Measurements from ENCODE around the gene LDLRAD2.
"Not testable (repeated sequence)": the region's sequence is repeated elsewhere in the genome, so short reads cannot be mapped to it uniquely, and the experiment has no call there.

Gene LDLRAD2

DNA sequence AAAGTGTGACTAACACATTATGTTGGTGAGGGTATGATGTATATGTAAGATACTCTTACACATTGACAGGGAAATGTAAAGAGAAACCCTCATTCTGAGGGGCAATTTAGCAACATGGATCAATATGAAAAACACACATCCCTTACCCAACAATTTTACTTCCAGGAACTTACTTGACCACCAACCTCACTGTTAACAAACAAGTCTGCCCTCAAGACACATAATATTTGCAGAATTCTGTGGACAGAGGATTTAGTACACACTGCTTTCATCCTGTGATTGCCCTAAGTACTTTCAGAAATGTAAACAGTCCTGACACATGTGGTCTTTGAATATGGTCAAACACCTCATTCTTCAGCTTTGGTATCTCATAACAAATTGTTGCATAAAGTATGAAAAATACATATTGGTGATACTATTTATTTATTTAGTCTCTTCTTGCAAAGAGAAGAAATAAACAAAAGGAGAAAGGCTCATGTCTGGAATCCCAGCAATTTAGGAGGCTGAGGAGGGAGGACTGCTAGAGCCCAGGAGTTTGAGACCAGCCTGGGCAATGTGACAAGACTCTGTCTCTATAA, 36.0 kb upstream of the LDLRAD2 start:
- TF ChIP-seq, protein P1, sequence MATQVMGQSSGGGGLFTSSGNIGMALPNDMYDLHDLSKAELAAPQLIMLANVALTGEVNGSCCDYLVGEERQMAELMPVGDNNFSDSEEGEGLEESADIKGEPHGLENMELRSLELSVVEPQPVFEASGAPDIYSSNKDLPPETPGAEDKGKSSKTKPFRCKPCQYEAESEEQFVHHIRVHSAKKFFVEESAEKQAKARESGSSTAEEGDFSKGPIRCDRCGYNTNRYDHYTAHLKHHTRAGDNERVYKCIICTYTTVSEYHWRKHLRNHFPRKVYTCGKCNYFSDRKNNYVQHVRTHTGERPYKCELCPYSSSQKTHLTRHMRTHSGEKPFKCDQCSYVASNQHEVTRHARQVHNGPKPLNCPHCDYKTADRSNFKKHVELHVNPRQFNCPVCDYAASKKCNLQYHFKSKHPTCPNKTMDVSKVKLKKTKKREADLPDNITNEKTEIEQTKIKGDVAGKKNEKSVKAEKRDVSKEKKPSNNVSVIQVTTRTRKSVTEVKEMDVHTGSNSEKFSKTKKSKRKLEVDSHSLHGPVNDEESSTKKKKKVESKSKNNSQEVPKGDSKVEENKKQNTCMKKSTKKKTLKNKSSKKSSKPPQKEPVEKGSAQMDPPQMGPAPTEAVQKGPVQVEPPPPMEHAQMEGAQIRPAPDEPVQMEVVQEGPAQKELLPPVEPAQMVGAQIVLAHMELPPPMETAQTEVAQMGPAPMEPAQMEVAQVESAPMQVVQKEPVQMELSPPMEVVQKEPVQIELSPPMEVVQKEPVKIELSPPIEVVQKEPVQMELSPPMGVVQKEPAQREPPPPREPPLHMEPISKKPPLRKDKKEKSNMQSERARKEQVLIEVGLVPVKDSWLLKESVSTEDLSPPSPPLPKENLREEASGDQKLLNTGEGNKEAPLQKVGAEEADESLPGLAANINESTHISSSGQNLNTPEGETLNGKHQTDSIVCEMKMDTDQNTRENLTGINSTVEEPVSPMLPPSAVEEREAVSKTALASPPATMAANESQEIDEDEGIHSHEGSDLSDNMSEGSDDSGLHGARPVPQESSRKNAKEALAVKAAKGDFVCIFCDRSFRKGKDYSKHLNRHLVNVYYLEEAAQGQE (IDR thresholded peaks at IDR 0.05; ENCODE audit: insufficient replicate concordance, low read depth): no peak
- no peak for TF ChIP-seq POLR2AphosphoS5 (IDR thresholded peaks at IDR 0.05; ENCODE audit: low read depth)
- TF ChIP-seq, protein P2, sequence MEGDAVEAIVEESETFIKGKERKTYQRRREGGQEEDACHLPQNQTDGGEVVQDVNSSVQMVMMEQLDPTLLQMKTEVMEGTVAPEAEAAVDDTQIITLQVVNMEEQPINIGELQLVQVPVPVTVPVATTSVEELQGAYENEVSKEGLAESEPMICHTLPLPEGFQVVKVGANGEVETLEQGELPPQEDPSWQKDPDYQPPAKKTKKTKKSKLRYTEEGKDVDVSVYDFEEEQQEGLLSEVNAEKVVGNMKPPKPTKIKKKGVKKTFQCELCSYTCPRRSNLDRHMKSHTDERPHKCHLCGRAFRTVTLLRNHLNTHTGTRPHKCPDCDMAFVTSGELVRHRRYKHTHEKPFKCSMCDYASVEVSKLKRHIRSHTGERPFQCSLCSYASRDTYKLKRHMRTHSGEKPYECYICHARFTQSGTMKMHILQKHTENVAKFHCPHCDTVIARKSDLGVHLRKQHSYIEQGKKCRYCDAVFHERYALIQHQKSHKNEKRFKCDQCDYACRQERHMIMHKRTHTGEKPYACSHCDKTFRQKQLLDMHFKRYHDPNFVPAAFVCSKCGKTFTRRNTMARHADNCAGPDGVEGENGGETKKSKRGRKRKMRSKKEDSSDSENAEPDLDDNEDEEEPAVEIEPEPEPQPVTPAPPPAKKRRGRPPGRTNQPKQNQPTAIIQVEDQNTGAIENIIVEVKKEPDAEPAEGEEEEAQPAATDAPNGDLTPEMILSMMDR (IDR thresholded peaks at IDR 0.05; ENCODE audit: insufficient read depth, low read length): no peak
- Histone ChIP-seq H3K27ac (replicated peaks) (no peak overlapping the region), H3K27me3 (ENCODE audit: insufficient read depth, poor library complexity, severe bottlenecking) (no peaks in the 10 kb centered on the region), H3K4me3 (replicated peaks; ENCODE audit: insufficient read depth, low read length) (no peak overlapping the region)
- no peak for DNase-seq (ENCODE audit: low read depth in 1 of 2, low spot score in 1 of 2)

DNA sequence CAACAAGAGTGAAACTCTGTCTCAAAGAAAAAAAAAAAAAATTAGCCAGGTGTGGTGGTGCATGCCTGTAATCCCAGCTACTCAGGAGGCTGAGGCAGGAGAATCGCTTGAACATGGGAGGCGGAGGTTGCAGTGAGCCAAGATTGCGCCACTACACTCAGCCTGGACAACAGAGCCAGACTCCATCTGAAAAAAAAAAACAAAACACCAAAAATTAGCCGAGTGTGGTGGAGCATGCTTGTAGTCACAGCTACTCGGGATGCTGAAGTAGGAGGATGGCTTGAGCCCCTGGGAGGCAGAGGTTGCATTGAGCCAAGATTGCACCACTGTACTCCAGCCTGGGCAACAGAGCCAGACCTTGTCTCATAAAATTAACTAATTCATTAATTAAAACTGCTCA, 35.1 kb upstream of the LDLRAD2 start:
- H3K27me3 ChIP-seq (ENCODE audit: insufficient read depth, poor library complexity, severe bottlenecking); DNase-seq (ENCODE audit: low read depth in 1 of 2, low spot score in 1 of 2); H3K4me3 ChIP-seq (replicated peaks; ENCODE audit: insufficient read depth, low read length); H3K27ac ChIP-seq (replicated peaks): not testable (repeated sequence)

DNA sequence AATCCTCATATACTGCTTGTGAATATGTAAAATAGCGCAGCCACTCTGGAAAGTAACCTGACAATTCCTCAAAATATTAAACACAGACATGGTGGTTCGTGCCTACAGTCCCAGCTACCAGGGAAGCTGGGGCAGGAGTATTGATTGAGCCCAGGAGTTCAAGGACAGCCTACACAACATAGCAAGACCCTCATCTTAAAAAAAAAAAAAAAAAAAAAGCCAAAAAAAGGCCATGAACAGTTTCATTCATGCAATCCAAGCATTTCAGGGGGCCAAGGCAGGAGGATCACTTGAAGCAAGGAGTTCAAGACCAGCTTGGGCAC, 33.7 kb upstream of the LDLRAD2 start:
- TF ChIP-seq POLR2AphosphoS5 (IDR thresholded peaks at IDR 0.05; ENCODE audit: low read depth): no peak
- TF ChIP-seq, protein P2 (IDR thresholded peaks at IDR 0.05; ENCODE audit: insufficient read depth, low read length): no peak
- TF ChIP-seq, protein P1 (IDR thresholded peaks at IDR 0.05; ENCODE audit: insufficient replicate concordance, low read depth): no peak
- no peak for TF ChIP-seq GABPA (IDR thresholded peaks at IDR 0.05; ENCODE audit: low read depth)
- TF ChIP-seq SPI1 (IDR thresholded peaks at IDR 0.05; ENCODE audit: borderline replicate concordance, low read depth): no peak
- Histone ChIP-seq H3K27ac (replicated peaks) (no peak overlapping the region), H3K4me3 (replicated peaks; ENCODE audit: insufficient read depth, low read length) (no peak overlapping the region), H3K27me3 (ENCODE audit: insufficient read depth, poor library complexity, severe bottlenecking) (no peaks in the 10 kb centered on the region)
- no peak for DNase-seq (ENCODE audit: low read depth in 1 of 2, low spot score in 1 of 2)

DNA sequence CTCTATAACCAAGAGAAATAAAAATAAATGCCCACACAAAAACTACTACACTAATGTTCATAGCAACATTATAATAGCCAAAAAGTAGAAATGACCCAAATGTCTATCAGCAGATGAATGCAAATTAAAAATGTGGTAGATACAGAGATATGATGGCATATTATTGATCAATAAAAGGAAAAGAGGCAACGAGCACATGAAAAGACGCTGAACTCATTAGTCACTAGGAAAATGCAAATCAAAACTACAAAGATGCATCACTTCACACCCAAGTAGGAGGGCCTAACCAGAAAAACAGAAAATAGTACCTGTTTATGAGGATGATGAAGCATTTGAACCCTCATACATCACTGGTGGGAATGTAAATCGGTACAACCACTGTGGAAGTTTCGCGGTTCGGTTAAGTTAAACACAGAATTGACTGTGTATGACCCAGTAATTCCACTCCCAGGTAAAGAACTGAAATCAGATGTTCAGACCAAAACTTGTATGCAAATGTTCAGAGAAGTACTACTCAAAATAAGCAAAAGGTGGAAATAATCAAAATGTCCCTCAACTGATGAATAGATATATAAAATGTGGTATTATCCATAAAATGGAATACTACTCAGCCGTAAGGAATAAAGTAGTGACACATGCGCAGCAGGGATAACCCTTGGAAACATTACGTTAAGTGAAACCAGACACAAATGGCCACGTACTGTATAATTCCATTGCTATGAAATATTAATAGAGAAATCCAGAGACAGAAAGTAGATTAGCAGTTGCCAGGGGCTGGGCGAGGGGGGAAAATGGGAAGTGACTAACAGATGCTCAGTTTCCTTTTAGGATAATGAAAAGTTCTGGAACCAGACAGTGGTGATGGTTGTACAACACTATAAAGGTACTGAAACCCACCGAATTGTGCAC, 32.2 kb upstream of the LDLRAD2 start:
- TF ChIP-seq, protein P1 (IDR thresholded peaks at IDR 0.05; ENCODE audit: insufficient replicate concordance, low read depth): no peak
- peak; percentile 48; the same call in 1 of the 2 replicates for TF ChIP-seq SPI1 (IDR thresholded peaks at IDR 0.05; ENCODE audit: borderline replicate concordance, low read depth)
- TF ChIP-seq, protein P2 (IDR thresholded peaks at IDR 0.05; ENCODE audit: insufficient read depth, low read length): no peak
- no peak for TF ChIP-seq GABPA (IDR thresholded peaks at IDR 0.05; ENCODE audit: low read depth)
- no peak overlapping the region for H3K4me3 ChIP-seq (replicated peaks; ENCODE audit: insufficient read depth, low read length)
- H3K27ac ChIP-seq (replicated peaks): 0 out of 2 replicates have a peak overlapping the region, but pooled peaks have one; percentile 11
- DNase-seq (ENCODE audit: low read depth in 1 of 2, low spot score in 1 of 2): no peak
- H3K27me3 ChIP-seq (ENCODE audit: insufficient read depth, poor library complexity, severe bottlenecking): no peaks in the 10 kb centered on the region
